Measurements from ENCODE around the gene CITED4.

Gene CITED4

DNA sequence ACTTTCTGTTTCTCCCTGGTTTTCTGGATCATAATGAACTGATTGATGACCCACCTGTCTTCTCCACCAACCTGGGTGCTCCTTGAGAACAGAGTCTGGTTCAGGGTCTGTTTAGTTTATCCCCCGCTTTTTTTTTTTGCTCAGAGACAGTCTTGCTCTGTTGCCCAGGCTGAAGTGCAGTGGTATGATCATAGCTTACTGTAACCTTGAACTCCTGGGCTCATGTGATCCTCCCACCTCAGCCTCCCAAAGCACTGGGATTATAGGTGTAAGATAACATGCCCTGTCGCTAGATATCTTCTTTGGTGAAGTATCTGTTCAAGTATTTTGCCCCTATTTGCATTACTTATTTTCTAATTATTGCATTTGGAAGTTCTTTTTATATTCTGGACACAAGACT is 30.2 kb upstream of the CITED4 start:
- Histone ChIP-seq H4K20me1 (ENCODE audit: insufficient read depth, low read length) (no peaks in the 10 kb centered on the region), H3K27me3 (ENCODE audit: insufficient read depth, low read length) (no peaks in the 10 kb centered on the region), H3K4me2 (ENCODE audit: low read length) (no peak overlapping the region), H2AFZ (ENCODE audit: low read length) (no peak overlapping the region), H3K4me1 (ENCODE audit: insufficient read depth, low read length, severe bottlenecking) (no peaks in the 10 kb centered on the region), H3K27ac (ENCODE audit: low read depth, low read length, poor library complexity, severe bottlenecking) (no peak overlapping the region), H3K79me2 (ENCODE audit: insufficient read depth, low read length) (no peaks in the 10 kb centered on the region), H3K9me3 (ENCODE audit: low read length) (peaks cover 11% of the 10 kb centered on the region; the same call in 1 of the 2 replicates), H3K36me3 (ENCODE audit: insufficient read depth, low read length) (no peaks in the 10 kb centered on the region; the same call in 1 of the 2 replicates), H3K9ac (ENCODE audit: low read length) (no peak overlapping the region), H3K9me2 (ENCODE audit: low read depth, low read length) (no peaks in the 10 kb centered on the region), H3F3A (ENCODE audit: insufficient read depth, low read length) (no peaks in the 10 kb centered on the region), H3K4me3 (ENCODE audit: low read depth, low read length, poor library complexity, severe bottlenecking) (no peak overlapping the region)
- no peak for TF ChIP-seq EZH2 (IDR thresholded peaks at IDR 0.05; ENCODE audit: borderline replicate concordance, low read length)
- TF ChIP-seq, protein P1, sequence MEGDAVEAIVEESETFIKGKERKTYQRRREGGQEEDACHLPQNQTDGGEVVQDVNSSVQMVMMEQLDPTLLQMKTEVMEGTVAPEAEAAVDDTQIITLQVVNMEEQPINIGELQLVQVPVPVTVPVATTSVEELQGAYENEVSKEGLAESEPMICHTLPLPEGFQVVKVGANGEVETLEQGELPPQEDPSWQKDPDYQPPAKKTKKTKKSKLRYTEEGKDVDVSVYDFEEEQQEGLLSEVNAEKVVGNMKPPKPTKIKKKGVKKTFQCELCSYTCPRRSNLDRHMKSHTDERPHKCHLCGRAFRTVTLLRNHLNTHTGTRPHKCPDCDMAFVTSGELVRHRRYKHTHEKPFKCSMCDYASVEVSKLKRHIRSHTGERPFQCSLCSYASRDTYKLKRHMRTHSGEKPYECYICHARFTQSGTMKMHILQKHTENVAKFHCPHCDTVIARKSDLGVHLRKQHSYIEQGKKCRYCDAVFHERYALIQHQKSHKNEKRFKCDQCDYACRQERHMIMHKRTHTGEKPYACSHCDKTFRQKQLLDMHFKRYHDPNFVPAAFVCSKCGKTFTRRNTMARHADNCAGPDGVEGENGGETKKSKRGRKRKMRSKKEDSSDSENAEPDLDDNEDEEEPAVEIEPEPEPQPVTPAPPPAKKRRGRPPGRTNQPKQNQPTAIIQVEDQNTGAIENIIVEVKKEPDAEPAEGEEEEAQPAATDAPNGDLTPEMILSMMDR (IDR thresholded peaks at IDR 0.05; ENCODE audit: low read length), result no peak

DNA sequence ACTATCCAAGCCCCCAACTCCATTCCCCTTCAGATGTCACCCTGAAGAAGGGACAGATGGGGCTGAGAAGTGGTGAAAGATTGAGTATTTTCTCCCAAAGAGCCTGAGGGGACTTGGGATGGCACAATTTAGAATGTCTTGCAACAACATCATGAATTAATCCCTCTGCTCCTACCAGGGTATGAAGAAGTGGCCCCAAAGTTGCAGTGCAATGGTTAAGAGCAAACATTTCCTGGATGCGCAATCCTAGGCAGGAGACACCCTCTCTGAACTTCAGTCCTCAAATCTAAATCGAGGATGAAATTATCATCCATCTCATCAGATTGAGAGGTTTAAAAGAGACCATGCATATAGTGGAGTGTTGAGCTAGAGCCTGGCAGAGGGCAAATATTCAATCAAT is 28.6 kb upstream of the CITED4 start:
- H2AFZ ChIP-seq (ENCODE audit: low read length), result no peak overlapping the region
- H3K9ac ChIP-seq (ENCODE audit: low read length), result no peak overlapping the region
- TF ChIP-seq, protein P1 (IDR thresholded peaks at IDR 0.05; ENCODE audit: low read length), result no peak
- no peak for TF ChIP-seq EZH2 (IDR thresholded peaks at IDR 0.05; ENCODE audit: borderline replicate concordance, low read length)
- H3K36me3 ChIP-seq (ENCODE audit: insufficient read depth, low read length), result no peaks in the 10 kb centered on the region; the same call in 1 of the 2 replicates
- H3K79me2 ChIP-seq (ENCODE audit: insufficient read depth, low read length), result no peaks in the 10 kb centered on the region
- H3K27me3 ChIP-seq (ENCODE audit: insufficient read depth, low read length), result no peaks in the 10 kb centered on the region
- no peak overlapping the region for H3K27ac ChIP-seq (ENCODE audit: low read depth, low read length, poor library complexity, severe bottlenecking)
- H3K9me3 ChIP-seq (ENCODE audit: low read length), result peaks cover 11% of the 10 kb centered on the region; the same call in 1 of the 2 replicates
- no peaks in the 10 kb centered on the region for H3K9me2 ChIP-seq (ENCODE audit: low read depth, low read length)
- no peak overlapping the region for H3K4me3 ChIP-seq (ENCODE audit: low read depth, low read length, poor library complexity, severe bottlenecking)
- H4K20me1 ChIP-seq (ENCODE audit: insufficient read depth, low read length), result no peaks in the 10 kb centered on the region
- H3K4me1 ChIP-seq (ENCODE audit: insufficient read depth, low read length, severe bottlenecking), result no peaks in the 10 kb centered on the region
- no peak overlapping the region for H3K4me2 ChIP-seq (ENCODE audit: low read length)
- H3F3A ChIP-seq (ENCODE audit: insufficient read depth, low read length), result no peaks in the 10 kb centered on the region

DNA sequence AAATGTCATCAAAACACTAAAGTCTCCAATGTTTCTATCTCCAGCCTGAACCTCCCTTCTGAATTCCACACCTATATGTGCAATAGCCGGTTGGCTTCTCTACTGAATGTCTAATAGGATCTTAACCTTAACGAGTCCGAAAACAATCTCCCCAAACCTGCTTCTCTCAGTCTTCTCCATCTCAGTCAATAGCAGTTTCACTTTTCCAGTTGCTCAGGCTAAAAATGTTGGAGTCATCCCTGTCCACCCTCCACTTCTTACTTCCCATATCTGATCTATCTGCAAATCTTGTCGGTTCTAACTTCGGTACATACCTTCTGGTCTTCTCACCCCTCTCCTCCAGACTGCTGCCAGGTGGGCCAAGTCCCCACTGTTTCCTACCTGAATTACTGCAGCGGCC is 25.5 kb upstream of the CITED4 start:
- no peak overlapping the region for H3K27ac ChIP-seq (ENCODE audit: low read depth, low read length, poor library complexity, severe bottlenecking)
- no peaks in the 10 kb centered on the region for H4K20me1 ChIP-seq (ENCODE audit: insufficient read depth, low read length)
- H3K9me3 ChIP-seq (ENCODE audit: low read length), result no peaks in the 10 kb centered on the region
- no peak overlapping the region for H3K4me3 ChIP-seq (ENCODE audit: low read depth, low read length, poor library complexity, severe bottlenecking)
- no peak overlapping the region for H2AFZ ChIP-seq (ENCODE audit: low read length)
- H3K4me2 ChIP-seq (ENCODE audit: low read length), result no peak overlapping the region
- no peaks in the 10 kb centered on the region for H3F3A ChIP-seq (ENCODE audit: insufficient read depth, low read length)
- no peaks in the 10 kb centered on the region for H3K79me2 ChIP-seq (ENCODE audit: insufficient read depth, low read length)
- peaks cover 1% of the 10 kb centered on the region; the same call in 1 of the 2 replicates for H3K27me3 ChIP-seq (ENCODE audit: insufficient read depth, low read length)
- no peaks in the 10 kb centered on the region for H3K4me1 ChIP-seq (ENCODE audit: insufficient read depth, low read length, severe bottlenecking)
- no peak overlapping the region for H3K9ac ChIP-seq (ENCODE audit: low read length)
- no peak for TF ChIP-seq EZH2 (IDR thresholded peaks at IDR 0.05; ENCODE audit: borderline replicate concordance, low read length)
- TF ChIP-seq, protein P1 (IDR thresholded peaks at IDR 0.05; ENCODE audit: low read length), result no peak
- no peaks in the 10 kb centered on the region for H3K9me2 ChIP-seq (ENCODE audit: low read depth, low read length)
- H3K36me3 ChIP-seq (ENCODE audit: insufficient read depth, low read length), result no peaks in the 10 kb centered on the region
